ENCODE measurements around the gene NPBWR2.

Gene NPBWR2

GRCh38 chr20:64113796-64114355 lies 6.5 kb upstream of the NPBWR2 start:
- TF ChIP-seq CTCF (IDR thresholded peaks at IDR 0.05; ENCODE audit: low read depth, low read length) = no peak
- H3K4me3 ChIP-seq (ENCODE audit: low read depth, low read length) = no peak overlapping the region

GRCh38 chr20:64113444-64113775 lies 6.0 kb upstream of the NPBWR2 start:
- no peak overlapping the region for H3K4me3 ChIP-seq (ENCODE audit: low read depth, low read length)
- TF ChIP-seq CTCF (IDR thresholded peaks at IDR 0.05; ENCODE audit: low read depth, low read length) = no peak

DNA sequence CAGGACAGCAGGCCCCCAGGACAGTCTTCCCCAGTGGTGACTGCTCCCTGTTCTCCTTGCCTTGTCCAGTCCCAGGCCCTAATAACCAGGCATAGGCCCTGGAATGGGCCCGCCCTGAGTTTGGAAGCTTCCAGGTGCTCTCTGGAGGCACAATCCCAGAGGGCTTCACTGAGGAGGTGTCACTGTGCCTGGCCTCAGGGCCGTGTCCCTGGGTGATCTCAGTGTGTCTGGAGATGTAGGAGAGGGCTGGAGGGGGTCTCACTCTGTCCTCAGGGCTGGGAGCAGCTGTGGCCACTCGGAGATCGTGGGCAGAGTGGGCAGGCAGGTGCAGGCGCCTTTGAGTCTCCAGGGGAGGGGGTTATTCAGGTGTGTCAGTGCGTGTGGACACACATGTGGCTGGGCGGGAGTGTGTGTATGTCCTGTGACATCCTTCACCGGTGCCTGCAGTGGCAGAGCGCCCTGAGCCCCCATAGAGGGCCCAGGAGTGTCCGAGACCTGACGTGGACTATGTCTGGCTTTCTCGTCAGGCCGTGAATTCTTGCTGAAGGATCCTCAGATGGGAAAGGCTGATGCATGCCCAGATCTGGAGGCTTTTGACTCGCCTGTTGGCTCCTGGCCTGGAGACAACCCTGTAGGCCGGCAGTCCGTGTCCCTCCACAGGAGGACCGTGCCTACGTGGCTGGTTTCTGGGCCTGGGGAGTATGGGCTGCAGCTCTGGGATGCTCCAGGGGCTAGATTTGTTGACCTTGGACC lies 5.5 kb upstream of the NPBWR2 start:
- TF ChIP-seq CTCF (IDR thresholded peaks at IDR 0.05; ENCODE audit: low read depth, low read length) = no peak
- no peak overlapping the region for H3K4me3 ChIP-seq (ENCODE audit: low read depth, low read length)

GRCh38 chr20:64111841-64112641 lies 4.7 kb upstream of the NPBWR2 start:
- H3K4me3 ChIP-seq (ENCODE audit: low read depth, low read length) = no peak overlapping the region

GRCh38 chr20:64110411-64111068 lies 3.2 kb upstream of the NPBWR2 start:
- no peak overlapping the region for H3K4me3 ChIP-seq (ENCODE audit: low read depth, low read length)
- TF ChIP-seq CTCF (IDR thresholded peaks at IDR 0.05; ENCODE audit: low read depth, low read length) = no peak

More at GRCh38 chr20:64111841-64112641, 4.7 kb upstream of the NPBWR2 start:
- no peak for TF ChIP-seq CTCF (IDR thresholded peaks at IDR 0.05; ENCODE audit: low read depth, low read length)

- TF ChIP-seq CTCF (IDR thresholded peaks at IDR 0.05; ENCODE audit: low read depth, low read length) = no peak
- H3K4me3 ChIP-seq (ENCODE audit: low read depth, low read length) = no peak overlapping the region
Measured at GRCh38 chr20:64109831-64110391, 2.5 kb upstream of the NPBWR2 start.
